GM18870 (cell line): Measurements from ENCODE around the gene C16orf46.

Source experiments
- ATAC-seq: cut with Tn5 transposase; IDR thresholded peaks from one replicate; pipeline ENCODE4 v1.9.1; 2021; ENCODE audit warnings: moderate library complexity; ENCODE audit not compliant: unreplicated experiment

C16orf46 gene

DNA sequence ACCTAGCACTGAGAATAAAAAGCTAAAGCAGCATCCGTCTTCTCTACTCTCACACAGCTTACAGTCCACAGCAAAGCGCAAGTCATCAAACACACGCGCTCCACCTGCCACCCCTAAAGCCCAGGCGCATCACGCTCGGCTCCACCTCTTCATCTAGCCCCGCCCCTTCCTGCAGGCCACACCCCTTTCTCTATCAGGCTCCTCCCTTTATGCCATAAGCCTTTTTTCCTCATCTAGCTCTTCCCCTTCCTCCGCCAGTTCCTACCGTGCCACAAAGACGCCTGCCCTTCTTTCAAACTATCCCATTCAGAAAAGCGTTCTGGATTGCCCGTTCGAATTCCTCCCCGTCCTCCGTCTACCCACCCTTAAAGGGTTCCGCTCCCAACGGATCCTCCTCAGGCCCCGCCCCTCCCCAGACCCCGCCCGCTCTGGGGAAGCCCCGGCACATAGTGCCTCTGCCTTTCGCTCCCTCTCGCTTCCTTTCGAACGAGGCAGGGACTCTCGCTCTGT lies 417 bp downstream of the C16orf46 start:
- ATAC-seq, result peak; percentile 81

DNA sequence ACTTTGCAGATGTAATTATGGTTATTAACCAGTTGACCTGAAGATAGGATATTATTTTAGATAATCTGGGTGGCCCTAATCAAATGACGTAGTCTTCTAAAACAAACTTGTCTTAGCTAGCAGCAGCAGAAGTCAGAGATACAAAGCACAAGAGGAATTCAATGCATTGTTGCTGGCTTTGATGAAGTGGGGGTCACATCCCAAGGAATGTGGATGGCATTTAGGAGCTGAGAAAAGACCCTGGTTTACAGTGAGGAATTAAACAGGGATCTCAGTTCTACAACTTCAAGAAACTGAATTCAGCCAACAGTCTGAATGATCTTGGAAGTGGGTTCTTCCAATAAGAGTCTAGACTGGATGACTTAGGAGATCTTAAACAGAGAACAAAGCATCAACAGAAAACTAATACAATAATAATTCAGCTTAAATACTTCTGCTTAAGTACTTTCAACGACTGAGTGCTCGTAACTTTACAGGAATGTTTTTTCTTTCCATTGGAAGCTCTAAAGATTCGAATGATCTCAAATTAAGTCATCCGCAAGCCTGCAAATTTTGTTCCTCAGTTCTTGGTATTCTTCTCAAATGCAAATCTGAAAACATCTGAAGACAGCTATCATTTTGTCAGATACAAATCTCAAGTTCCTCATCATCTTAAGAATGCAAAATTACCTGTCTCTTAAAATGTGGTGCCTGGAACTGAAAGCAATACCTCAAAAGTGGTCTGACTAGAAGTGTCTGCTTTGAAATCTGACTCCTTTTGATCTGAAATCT lies 3.3 kb downstream of the C16orf46 start:
- no peak for ATAC-seq

DNA sequence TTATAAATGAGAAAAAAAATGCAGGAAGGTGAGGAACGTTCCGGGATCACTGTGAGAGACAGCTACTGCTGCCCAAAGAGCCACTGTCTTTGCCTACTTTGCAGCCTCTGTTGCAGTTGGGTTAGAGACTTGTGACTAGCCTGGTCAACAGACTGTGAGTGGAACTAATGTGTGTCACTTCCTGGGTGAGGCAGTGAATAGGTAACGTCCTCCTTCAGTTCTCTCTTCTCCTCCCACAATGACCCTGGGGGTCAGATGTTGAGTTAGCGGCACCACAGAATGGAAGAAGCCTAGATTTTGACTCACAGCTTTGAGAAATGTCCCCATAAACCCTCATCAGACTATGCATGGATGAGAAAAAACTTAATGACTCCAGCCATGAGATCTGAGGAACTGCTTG lies 5.2 kb downstream of the C16orf46 start:
- no peak for ATAC-seq

DNA sequence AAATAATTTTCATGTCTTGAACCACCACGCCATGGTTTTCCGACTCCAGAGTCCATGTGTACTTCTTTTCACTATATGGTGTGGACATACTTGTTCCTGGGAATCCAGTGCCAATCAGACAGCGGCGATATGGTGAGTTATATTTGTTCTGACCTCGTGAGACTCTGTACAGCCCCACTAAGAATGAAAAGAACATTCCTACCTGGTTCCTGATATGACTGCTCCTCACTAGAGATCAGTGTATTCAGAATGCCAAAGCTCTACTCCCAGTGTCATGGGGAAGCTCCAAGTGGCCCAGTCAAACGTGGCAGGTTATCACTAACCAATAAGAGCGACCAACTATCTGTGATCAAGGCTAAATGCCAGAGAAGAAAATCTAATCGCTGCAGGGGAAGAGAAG lies 6.1 kb downstream of the C16orf46 start:
- ATAC-seq, result no peak

DNA sequence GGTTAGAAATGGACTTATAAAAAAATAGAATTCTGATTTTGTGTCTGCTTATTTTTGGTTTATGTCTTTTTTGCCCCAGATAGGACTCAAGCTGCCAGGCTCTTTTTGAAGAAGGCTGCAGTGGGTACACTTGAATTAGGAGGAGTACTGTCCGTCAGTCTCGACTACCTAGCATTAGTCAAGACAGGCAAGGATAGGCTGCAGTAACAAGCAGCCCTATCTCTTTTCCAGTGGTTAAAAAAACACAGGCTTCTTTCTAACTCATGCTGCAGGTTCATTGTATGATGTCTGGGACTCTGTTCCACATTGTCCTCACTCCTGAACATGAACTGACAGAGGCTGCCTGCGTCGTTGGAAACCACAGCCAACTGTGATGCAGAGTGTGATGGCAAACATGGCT lies 8.0 kb downstream of the C16orf46 start:
- ATAC-seq, result no peak

DNA sequence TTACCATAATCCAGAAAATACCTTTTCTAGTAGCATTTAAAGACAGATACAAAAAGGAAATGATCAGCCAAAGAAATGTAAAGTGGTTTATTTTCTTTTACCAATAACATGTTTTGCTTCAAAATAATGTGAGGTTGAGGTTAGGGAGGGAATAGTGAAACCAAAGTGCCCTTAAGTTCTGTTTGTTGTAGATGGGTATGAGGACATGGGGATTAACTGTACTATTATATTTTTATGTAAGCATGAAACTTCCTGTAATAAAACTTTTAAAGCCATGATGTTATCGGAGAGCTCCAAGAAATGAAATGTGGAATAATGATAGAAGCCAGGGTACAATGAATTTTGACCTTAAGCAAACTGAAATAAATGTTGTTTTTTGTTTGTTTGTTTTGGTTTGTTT lies 9.9 kb downstream of the C16orf46 start:
- no peak for ATAC-seq

DNA sequence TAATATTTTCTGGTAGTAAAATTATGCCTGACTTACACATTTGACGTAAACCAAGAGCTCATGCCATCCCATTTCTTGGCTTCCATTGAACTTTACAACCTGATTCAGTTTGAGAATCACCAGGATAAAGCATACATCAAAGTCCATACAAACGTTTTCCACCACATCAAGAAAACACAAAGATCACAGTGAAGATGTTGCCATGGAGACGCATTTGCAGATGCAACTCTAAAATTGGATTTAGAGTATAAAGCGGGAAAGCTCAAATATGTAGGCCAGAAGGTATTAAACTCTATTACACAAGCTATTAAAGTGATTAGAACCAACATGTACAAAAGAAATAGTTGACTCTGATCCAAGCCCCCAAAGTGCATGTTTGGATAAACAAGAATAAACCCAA lies 10.4 kb downstream of the C16orf46 start:
- no peak for ATAC-seq

DNA sequence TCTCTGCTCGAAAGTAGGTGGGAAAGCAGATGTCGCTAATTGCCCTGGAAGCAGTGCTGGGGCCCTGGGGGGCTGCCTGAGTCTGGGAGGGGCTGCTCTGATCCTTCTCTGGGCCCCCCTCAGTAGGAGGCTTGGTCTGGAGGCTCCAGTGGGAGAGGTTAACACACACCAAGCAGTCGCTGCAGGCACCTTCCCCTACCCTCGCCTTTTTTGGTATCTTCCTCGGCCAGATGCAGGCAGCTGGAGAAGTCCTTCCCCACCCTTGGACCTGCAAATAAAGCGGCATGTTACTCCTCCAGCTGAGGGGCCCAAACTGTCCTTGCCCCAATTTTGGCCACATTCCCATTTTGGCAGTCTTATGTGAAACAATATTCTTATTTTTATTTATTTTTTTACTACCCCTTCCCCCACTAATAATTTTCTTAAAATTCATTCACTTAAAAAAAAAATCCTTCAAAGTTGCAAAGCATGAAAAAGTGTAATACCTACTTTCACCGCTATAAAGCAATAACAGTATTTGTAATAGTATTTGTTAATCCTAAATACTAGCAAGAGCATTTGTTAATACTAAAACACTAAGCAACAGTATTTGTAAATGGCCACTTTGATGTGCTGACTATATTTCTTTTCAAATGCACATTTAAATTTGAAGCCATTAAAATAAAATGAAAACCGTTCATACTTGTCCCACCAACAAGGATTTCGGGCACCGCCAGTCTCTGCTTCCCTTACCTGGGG lies 15.0 kb downstream of the C16orf46 start:
- no peak for ATAC-seq

DNA sequence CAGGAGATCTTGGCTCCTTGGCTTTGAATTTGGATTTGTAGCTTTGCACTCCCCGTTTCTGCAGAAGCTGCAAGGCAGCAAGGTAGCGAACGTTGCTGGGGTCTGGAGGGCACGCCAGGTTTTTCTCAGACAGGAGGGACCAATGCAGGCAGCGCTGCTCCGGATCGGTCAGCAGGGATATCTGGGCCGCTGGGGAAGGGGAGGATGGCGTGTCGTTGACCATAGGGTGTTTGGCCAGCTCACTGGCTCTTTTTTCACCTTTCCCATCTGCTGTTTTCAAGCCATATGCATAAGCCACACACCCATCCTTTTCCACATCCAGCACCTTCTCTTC lies 15.8 kb downstream of the C16orf46 start:
- no peak for ATAC-seq

DNA sequence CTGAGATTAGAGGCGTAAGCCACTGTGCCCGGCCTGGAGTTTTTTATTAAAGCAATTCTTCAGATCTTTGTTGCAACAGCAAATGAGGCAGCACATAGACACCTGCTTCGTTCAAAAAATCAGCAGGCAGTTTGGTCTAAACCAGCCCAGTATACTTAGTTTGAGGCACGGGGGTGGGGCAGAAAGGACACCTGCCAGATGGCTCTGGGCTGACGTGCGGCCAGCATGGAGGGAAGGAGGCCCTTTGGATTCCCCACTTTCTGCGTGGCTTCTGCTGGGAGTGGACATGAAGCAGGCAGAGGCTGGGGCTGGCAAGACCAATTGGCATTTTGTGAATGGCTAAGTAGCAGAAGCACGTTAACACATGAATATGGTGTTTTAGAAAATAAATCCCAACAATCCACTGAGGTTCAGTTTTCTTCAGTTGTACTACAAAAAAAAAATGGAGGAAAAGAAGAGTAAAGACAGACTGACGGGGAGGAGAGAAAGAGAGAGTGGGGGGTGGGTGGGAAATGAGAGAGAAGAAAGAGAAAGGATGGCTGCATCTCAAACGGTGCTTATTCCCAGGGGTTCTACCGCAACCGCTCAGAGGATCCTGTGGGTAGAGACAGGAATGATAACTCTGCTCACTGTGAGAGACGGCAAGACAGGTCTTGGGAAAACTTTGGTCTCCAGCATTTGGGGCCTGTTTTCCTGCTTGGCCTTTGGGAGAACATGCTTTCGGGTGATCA lies 16.3 kb downstream of the C16orf46 start:
- no peak for ATAC-seq

DNA sequence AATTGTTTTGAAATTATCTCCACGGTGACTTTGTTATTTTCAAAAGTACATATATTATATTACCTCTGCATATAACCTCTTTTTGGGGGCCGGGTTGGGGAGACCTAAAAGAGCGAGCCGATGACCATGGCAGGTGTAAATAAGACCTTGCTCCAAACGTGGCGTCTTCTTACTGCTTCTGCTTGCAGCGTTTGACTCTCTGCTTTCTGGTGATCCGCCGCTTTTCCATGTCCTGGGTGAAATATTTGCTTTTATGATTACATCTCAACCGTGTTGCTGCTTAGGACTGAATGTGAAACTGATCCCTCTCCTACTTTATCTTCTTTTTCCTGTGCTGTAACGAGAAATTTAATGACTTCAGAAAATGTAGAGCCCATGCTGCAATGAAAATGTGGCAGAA lies 23.3 kb downstream of the C16orf46 start:
- no peak for ATAC-seq

DNA sequence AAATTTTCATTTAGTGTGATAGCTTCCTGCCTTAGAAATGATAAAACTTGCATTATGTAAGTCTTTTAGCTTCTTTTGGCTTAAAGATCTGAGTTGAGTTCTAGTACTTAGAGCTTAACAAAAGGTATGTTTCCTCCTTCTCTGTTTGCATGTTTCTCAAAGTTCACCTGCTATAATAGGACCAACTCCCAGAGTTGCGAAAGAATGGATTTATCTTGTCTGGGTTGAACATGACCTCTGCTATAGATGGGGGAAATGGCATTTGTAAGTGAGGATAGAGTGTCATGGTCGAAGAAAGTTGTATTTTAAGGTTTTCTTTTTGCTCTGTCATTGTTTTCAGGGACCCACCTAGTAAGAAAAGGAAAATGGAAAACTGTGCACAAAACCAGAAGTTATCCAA lies 34.2 kb downstream of the C16orf46 start:
- no peak for ATAC-seq

DNA sequence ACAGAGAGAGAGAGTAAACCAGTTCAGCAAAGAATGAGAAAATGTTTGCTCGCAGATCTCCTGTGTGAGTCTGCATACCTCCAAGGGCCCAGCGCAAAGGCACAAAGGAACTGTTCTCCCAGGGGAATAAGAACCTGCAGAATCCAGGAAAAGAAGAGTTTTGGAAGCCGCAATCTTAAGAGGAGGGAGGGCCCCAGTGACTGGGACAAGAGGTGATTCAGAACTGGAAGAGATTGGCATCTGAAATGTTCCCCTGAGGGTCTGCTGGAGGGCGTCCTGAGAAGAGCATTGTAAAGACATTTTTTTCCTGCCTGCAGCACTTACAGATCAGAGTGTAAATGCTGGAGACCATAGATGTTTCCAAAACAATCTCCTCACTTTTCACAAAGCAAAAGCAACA lies 35.3 kb downstream of the C16orf46 start:
- no peak for ATAC-seq

DNA sequence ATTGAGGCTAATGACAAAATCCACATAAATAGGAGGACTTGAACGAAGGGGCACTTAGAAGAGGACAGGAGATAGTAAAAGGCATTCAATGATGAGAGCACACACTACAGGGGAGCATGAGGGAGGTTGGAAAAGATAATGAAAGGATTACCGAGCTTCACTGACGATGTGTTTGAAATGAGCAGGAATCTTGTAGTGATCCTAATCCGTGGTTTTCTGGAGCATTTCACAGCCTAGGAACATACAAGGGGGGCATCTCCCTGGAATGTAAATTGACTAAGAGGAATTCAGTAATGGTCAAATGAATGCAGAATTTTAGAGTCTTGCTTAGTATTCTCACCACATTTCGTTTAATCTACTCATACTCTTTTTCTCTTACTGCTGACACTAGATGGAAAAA lies 36.2 kb downstream of the C16orf46 start:
- ATAC-seq, result no peak

DNA sequence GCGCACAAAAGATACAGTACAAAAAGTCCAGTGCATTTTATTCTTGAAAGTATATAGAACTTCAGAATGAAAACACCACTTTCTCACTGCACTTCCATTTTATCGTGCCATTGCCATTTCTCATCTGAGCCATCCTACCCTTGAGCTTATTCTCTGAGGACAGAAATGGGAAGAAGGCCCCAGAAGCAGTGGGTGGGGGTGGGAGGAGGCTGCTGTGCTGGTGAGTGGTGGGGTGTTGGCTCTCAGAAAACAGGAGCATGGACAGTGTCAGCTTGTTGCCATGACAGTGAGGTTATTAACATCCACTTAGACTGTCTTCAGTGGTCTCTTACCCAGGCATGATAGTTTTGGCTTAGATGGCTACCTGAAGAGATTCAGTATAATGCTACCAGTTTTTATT lies 36.9 kb downstream of the C16orf46 start:
- no peak for ATAC-seq

DNA sequence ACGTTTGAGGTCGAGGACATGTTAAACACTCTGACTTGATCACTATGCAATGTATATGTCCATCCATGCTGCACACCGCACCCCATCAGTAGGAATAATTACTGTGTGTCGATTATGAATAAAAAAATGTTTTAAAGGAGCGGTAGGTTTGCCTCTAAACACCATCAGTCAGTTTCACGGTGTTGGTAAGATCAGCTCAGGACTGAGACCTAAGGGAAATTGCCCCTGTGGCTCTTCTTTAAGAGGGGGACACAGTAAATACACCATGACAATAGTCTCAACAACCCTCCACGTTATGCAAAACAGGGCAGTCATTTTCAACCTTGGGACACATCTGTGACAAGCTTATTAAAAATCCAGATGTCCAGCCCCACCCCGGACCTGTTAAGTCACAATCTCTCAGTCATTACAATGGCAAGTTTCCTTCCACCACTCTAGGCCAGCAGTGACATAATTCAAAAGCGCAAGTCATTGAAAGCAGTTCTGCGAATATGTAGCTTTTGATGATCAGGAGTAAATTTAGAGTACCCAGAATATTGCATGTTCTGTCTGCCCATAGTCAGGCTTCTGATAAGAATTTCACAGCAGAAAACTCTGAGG lies 40.2 kb downstream of the C16orf46 start:
- no peak for ATAC-seq

DNA sequence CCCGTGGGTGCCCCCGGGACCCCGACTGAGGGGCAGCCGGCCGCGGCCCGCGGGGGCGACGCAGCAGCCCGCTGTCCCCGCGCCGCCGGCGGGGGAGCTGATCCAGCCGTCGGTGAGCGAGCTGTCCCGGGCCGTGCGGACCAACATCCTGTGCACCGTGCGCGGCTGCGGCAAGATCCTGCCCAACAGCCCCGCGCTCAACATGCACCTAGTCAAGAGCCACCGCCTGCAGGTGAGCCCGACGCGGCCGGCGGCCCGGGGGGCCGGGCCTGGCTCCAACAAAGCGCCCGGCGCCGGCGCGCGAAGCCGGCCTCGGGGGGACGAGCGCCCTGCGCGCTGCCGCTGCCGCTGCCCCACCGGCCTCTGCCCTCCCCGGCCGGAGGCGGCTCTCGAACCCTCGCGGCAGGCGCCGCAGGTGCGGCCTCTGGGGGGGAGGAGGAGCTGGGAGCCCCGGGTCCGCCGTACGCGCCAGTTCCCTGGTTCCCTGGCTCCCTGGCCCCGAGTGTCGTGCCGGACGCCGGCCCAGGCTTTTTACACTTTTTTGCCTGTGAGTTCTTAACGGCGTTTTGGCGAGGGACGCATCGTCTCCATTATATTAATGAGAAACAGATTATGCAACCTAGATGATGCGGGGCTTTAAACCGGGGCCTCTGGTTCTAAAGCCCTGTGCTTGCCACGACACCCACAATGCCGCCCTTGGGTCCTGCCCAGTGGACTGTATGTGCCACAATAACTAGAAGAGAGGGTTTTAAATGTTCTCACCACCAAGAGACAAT lies 40.9 kb downstream of the C16orf46 start:
- ATAC-seq, result no peak

DNA sequence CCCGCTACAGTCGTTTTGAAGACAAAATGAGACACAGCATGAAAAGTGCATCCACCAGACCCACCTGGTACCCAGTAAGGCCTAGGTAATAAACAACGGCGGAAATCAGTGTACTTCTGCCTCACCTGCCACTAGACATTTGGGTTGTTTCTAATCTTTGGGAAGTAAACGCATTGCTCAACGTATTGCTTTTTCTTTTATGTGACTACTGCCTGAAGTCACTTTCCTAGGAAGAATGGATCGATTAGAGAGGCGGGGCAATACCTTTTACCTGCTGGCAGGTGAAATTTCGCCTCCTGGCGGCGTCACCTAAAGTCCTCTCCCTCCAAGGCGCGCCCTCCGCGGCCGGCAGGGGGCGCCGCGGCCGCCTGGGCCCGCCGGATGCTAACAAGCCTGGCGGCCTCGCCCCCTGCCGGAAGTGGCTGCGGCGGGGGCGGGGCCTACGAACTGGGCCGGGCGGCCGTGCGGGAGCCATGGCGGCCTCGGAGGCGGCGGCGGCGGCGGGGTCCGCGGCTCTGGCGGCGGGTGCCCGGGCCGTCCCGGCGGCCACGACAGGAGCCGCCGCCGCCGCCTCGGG lies 41.6 kb downstream of the C16orf46 start, which contains the start of gene ATMIN:
TSS of gene ATMIN (plus strand) at position 445 of the 577 bp plus-strand sequence. CDS start at position 474, 29 bp downstream.
- ATAC-seq, result no peak

DNA sequence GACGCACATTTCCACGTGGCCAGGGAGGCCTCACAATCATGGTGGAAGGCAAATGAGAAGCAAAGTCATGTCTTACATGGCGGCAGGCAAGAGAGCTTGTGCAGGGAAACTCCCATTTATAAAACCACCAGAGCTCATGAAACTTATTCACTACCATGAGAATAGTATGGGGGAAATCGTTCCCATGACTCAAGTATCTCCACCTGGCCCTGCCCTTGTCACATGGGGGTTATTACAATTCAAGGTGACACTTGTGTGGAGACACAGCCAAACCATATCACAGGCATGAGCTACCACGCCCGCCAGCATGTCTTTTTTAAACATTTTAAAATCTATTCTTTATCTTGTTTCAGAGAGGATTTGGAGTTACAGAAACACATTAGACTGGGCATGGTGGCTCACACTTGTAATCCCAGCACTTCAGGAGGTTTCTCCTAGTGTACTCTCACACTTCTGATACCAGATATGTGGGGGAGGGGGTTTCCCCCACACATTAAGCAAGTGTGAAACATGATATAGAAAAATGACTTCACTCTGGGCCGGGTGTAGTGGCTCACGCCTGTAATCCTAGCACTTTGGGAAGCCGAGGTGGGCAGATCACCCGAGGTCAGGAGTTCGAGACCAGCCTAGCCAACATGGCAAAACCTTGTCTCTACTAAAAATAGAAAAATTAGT lies 47.0 kb downstream of the C16orf46 start:
- no peak for ATAC-seq

DNA sequence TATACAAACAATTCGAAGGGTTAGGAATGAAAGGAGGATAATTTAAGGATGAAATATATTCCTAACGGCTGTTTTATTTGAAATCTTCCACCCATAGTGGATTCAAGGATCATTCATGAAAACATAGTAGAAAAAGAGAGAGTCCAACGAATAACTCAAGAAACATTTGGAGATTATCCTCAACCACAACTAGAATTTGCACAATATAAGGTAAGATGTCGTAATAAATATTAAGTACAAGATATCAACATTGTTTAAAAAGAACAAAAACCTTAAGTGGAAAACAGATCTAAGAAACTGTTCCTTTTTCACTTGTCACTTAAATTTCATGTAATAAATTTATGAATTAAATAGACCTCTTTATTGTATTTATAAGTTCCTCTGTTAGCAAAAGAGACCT lies 50.6 kb downstream of the C16orf46 start:
- ATAC-seq, result no peak
